SU-DHL-6 (cell line): ENCODE data around the gene FOXP2.

Experiments used
- H2AFZ ChIP-seq: fragments of 200-600 bp; sonication (generic); 2 replicates; pipeline ENCODE4 v1.6.1; 2014; ENCODE audit warnings: low read depth, mild to moderate bottlenecking, moderate library complexity, mixed read lengths, antibody characterized with exemption, low read length; ENCODE audit not compliant: severe bottlenecking
- H3F3A ChIP-seq: fragments of 200-600 bp; shearing (Covaris generic); 2 replicates; pipeline ENCODE4 v1.6.0; 2016; ENCODE audit warnings: antibody characterized with exemption, mild to moderate bottlenecking; ENCODE audit not compliant: insufficient read depth
- H3K27ac ChIP-seq: fragments of 200-600 bp; sonication (generic); 2 replicates; pipeline ENCODE4 v1.5.1; 2016; ENCODE audit warnings: low read depth, mild to moderate bottlenecking, low read length, moderate library complexity, mixed read lengths
- H3K27me3 ChIP-seq: fragments of 200-600 bp; sonication (generic), shearing (Covaris generic); 2 replicates; pipeline ENCODE4 v1.6.0; 2014; ENCODE audit warnings: mild to moderate bottlenecking, low read length
- H3K36me3 ChIP-seq: fragments of 200-600 bp; sonication (generic); 2 replicates; pipeline ENCODE4 v1.6.1; 2014; ENCODE audit warnings: mild to moderate bottlenecking, low read length, mixed read lengths
- H3K4me2 ChIP-seq: fragments of 300-600, 200-600 bp; shearing (Covaris generic), sonication (generic); 2 replicates; pipeline ENCODE4 v1.6.0; 2014; ENCODE audit warnings: low read length, low read depth, mild to moderate bottlenecking; ENCODE audit not compliant: poor library complexity, severe bottlenecking
- H3K4me3 ChIP-seq: fragments of 200-600 bp; sonication (generic); 2 replicates; pipeline ENCODE4 v1.5.1; 2014; ENCODE audit warnings: antibody characterized with exemption, low read length, mild to moderate bottlenecking, mixed read lengths; ENCODE audit not compliant: insufficient read depth, poor library complexity, severe bottlenecking
- H3K79me2 ChIP-seq: fragments of 200-600 bp; sonication (generic); 2 replicates; pipeline ENCODE4 v1.6.1; 2014; ENCODE audit warnings: mild to moderate bottlenecking, low read length, moderate library complexity; ENCODE audit not compliant: insufficient read depth
- H3K9ac ChIP-seq: fragments of 200-600 bp; sonication (generic); 2 replicates; pipeline ENCODE4 v1.7.0; 2014; ENCODE audit warnings: mild to moderate bottlenecking, low read length
- H3K9me2 ChIP-seq: fragments of 200-600 bp; sonication (generic); replicated peaks from 2 replicates; pipeline ENCODE4 v1.6.1; 2014; ENCODE audit warnings: low read length; ENCODE audit not compliant: insufficient read depth
- H3K9me3 ChIP-seq: fragments of 200-600 bp; sonication (generic); 2 replicates; pipeline ENCODE4 v1.6.1; 2014; ENCODE audit warnings: low read length, mixed read lengths; ENCODE audit not compliant: insufficient read depth
- H4K20me1 ChIP-seq: fragments of 200-600 bp; sonication (generic); 2 replicates; pipeline ENCODE4 v1.6.1; 2014; ENCODE audit warnings: low read depth, mild to moderate bottlenecking, antibody characterized with exemption, low read length, moderate library complexity, mixed read lengths
- CTCF ChIP-seq: fragments of 200-600 bp; sonication (generic); IDR thresholded peaks from one replicate; pipeline ENCODE4 v1.5.1; 2017; ENCODE audit warnings: antibody characterized with exemption, mild to moderate bottlenecking, low read length, moderate library complexity; ENCODE audit not compliant: insufficient read depth, poor library complexity, severe bottlenecking
- EZH2phosphoT487 ChIP-seq: fragments of 200-600 bp; sonication (generic), shearing (Covaris generic); conservative IDR thresholded peaks from 2 replicates; pipeline ENCODE4 v1.6.1; 2018; ENCODE audit warnings: mild to moderate bottlenecking, antibody characterized with exemption, low read length, moderate library complexity, mixed read lengths

The FOXP2 gene

GRCh38 chr7:114522081-114522480 is 107.5 kb downstream of the FOXP2 start:
- H3K9me2 ChIP-seq, result no peaks in the 10 kb centered on the region
- H3K79me2 ChIP-seq, result no peaks in the 10 kb centered on the region
- H3F3A ChIP-seq, result no peaks in the 10 kb centered on the region
- H3K36me3 ChIP-seq, result no peaks in the 10 kb centered on the region
- no peak overlapping the region for H3K4me2 ChIP-seq
- no peak overlapping the region for H3K4me3 ChIP-seq
- no peaks in the 10 kb centered on the region for H4K20me1 ChIP-seq
- no peak overlapping the region for H3K27ac ChIP-seq
- no peaks in the 10 kb centered on the region for H3K27me3 ChIP-seq
- no peaks in the 10 kb centered on the region for H3K9me3 ChIP-seq
- no peak overlapping the region for H2AFZ ChIP-seq
- TF ChIP-seq EZH2phosphoT487 (no peak), CTCF (no peak)
- no peak overlapping the region for H3K9ac ChIP-seq

GRCh38 chr7:114527589-114527988 is 113.0 kb downstream of the FOXP2 start:
- no peak overlapping the region for H3K4me2 ChIP-seq
- no peaks in the 10 kb centered on the region for H3K9me3 ChIP-seq
- no peaks in the 10 kb centered on the region for H3K36me3 ChIP-seq
- H3K27ac ChIP-seq, result no peak overlapping the region
- H3K27me3 ChIP-seq, result no peaks in the 10 kb centered on the region
- H3K4me3 ChIP-seq, result no peak overlapping the region
- TF ChIP-seq EZH2phosphoT487 (no peak), CTCF (no peak)
- no peaks in the 10 kb centered on the region for H4K20me1 ChIP-seq
- no peaks in the 10 kb centered on the region for H3F3A ChIP-seq
- H3K9me2 ChIP-seq, result no peaks in the 10 kb centered on the region
- no peak overlapping the region for H3K9ac ChIP-seq
- H3K79me2 ChIP-seq, result no peaks in the 10 kb centered on the region
- no peak overlapping the region for H2AFZ ChIP-seq

- H3K4me3 ChIP-seq, result no peak overlapping the region
- H2AFZ ChIP-seq, result no peak overlapping the region
- H3K27ac ChIP-seq, result no peak overlapping the region
- no peaks in the 10 kb centered on the region for H3K79me2 ChIP-seq
- no peaks in the 10 kb centered on the region for H4K20me1 ChIP-seq
- H3K9me3 ChIP-seq, result no peaks in the 10 kb centered on the region
- no peaks in the 10 kb centered on the region for H3K9me2 ChIP-seq
- TF ChIP-seq CTCF (no peak), EZH2phosphoT487 (no peak)
- H3F3A ChIP-seq, result no peaks in the 10 kb centered on the region
- H3K27me3 ChIP-seq, result no peaks in the 10 kb centered on the region
- H3K4me2 ChIP-seq, result no peak overlapping the region
- H3K9ac ChIP-seq, result no peak overlapping the region
- no peaks in the 10 kb centered on the region for H3K36me3 ChIP-seq
Observed at GRCh38 chr7:114530057-114530611, 115.5 kb downstream of the FOXP2 start.

GRCh38 chr7:114531326-114531725 is 116.7 kb downstream of the FOXP2 start:
- TF ChIP-seq CTCF (no peak), EZH2phosphoT487 (no peak)
- H3K9me3 ChIP-seq, result no peaks in the 10 kb centered on the region
- no peak overlapping the region for H3K27ac ChIP-seq
- H4K20me1 ChIP-seq, result no peaks in the 10 kb centered on the region
- H3K27me3 ChIP-seq, result no peaks in the 10 kb centered on the region
- no peak overlapping the region for H3K9ac ChIP-seq
- no peak overlapping the region for H2AFZ ChIP-seq
- H3K4me2 ChIP-seq, result no peak overlapping the region
- no peaks in the 10 kb centered on the region for H3K9me2 ChIP-seq
- no peak overlapping the region for H3K4me3 ChIP-seq
- no peaks in the 10 kb centered on the region for H3F3A ChIP-seq
- H3K36me3 ChIP-seq, result no peaks in the 10 kb centered on the region
- no peaks in the 10 kb centered on the region for H3K79me2 ChIP-seq
